Peyer's patch (tissue), 4 donors: ENCODE data around the gene PRSS57.

ENCODE experiments used
- POLR2A ChIP-seq, 2 donors: fragments of 450-650 bp; IDR thresholded peaks; one replicate each; pipeline ENCODE4 v1.5.1; 2017; ENCODE audit warnings: antibody characterized with exemption in 2 of 2, mild to moderate bottlenecking in 2 of 2, moderate library complexity in 2 of 2
- TF ChIP-seq, protein P1 (sequence below), 6 experiments: fragments of 450-650 bp in 4 of 6; fragments of 200-600 bp in 2 of 6; sonication (generic) in 1 of 6; IDR thresholded peaks; one replicate each; pipeline ENCODE4 v1.5.1; 2017 to 2019; ENCODE audit warnings: antibody characterized with exemption in 6 of 6, mild to moderate bottlenecking in 3 of 6, moderate library complexity in 1 of 6

DNA sequence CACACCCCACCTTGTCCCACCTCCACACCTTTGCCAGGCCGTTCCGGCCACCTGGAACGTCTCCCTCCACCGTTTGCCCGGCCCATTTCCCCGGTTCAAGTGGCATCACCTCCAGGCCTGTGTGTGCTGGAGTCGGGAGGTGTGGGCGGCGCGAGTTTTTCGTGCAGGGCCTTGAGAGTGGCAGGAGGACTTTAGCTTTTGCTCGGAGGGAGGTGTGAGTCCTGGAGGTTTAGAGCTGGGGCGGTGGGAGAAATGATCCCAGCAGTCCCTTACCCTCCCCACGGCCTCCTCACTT is 9.1 kb upstream of the PRSS57 start:
- TF ChIP-seq, protein P1, sequence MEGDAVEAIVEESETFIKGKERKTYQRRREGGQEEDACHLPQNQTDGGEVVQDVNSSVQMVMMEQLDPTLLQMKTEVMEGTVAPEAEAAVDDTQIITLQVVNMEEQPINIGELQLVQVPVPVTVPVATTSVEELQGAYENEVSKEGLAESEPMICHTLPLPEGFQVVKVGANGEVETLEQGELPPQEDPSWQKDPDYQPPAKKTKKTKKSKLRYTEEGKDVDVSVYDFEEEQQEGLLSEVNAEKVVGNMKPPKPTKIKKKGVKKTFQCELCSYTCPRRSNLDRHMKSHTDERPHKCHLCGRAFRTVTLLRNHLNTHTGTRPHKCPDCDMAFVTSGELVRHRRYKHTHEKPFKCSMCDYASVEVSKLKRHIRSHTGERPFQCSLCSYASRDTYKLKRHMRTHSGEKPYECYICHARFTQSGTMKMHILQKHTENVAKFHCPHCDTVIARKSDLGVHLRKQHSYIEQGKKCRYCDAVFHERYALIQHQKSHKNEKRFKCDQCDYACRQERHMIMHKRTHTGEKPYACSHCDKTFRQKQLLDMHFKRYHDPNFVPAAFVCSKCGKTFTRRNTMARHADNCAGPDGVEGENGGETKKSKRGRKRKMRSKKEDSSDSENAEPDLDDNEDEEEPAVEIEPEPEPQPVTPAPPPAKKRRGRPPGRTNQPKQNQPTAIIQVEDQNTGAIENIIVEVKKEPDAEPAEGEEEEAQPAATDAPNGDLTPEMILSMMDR (IDR thresholded peaks at IDR 0.05): no peak
- no peak for TF ChIP-seq POLR2A (IDR thresholded peaks at IDR 0.05)
